GM12864 (cell line): Measurements from ENCODE around the gene HOXD10.
A peak's percentile ranks its signal among the peaks of the same experiment; 100 is the strongest.

Experiments
- DNase-seq: peaks from one replicate; pipeline ENCODE4 v3.0.0-alpha.2; 2011; ENCODE audit warnings: low read depth
- H3K4me3 ChIP-seq: 2 replicates; pipeline ENCODE4 v1.5.1; 2011; ENCODE audit warnings: mild to moderate bottlenecking, low read depth, low read length, control low read depth
- CTCF ChIP-seq: IDR thresholded peaks from 2 replicates; pipeline ENCODE4 v1.5.1; 2011; ENCODE audit warnings: low read depth, mild to moderate bottlenecking, moderate library complexity, low read length, control low read depth, inconsistent platforms; ENCODE audit errors: missing control alignments

The HOXD10 gene

GRCh38 chr2:176136374-176137251, 20.0 kb downstream of the HOXD10 start:
- no peak for TF ChIP-seq CTCF
- H3K4me3 ChIP-seq = no peak overlapping the region

GRCh38 chr2:176137252-176137580, 20.6 kb downstream of the HOXD10 start:
- H3K4me3 ChIP-seq = no peak overlapping the region
- DNase-seq = no peak
- no peak for TF ChIP-seq CTCF

More at GRCh38 chr2:176136374-176137251, 20.0 kb downstream of the HOXD10 start:
- no peak for DNase-seq

- DNase-seq = no peak
- TF ChIP-seq CTCF = no peak
- no peak overlapping the region for H3K4me3 ChIP-seq
Measured at GRCh38 chr2:176137906-176138305, 21.3 kb downstream of the HOXD10 start.

GRCh38 chr2:176138526-176138922, 21.9 kb downstream of the HOXD10 start:
- TF ChIP-seq CTCF = no peak
- DNase-seq = no peak
- H3K4me3 ChIP-seq = no peak overlapping the region

GRCh38 chr2:176138923-176139660, 22.5 kb downstream of the HOXD10 start:
- no peak for DNase-seq
- no peak overlapping the region for H3K4me3 ChIP-seq
- no peak for TF ChIP-seq CTCF

GRCh38 chr2:176139661-176140512, 23.3 kb downstream of the HOXD10 start:
- no peak for DNase-seq
- TF ChIP-seq CTCF = no peak
- peak overlapping the region; percentile 56 for H3K4me3 ChIP-seq
